Endodermal cell (in vitro differentiated cells): Measurements from ENCODE around the gene PCK2. TPM values are rescaled to one million over a fixed set of nuclear protein-coding genes. Genes with fewer than 3 reads are reported as not detected.

Experiments used
- DNase-seq: peaks from one replicate; pipeline ENCODE4 v3.0.0-alpha.2; 2017
- H3K27ac ChIP-seq: 2 replicates; pipeline ENCODE4 v1.5.1; 2013; ENCODE audit warnings: mild to moderate bottlenecking, low read depth, low read length, moderate library complexity
- H3K27me3 ChIP-seq: 2 replicates; pipeline ENCODE4 v1.6.1; 2013; ENCODE audit warnings: mild to moderate bottlenecking, low read length, moderate library complexity; ENCODE audit not compliant: insufficient read depth, control insufficient read depth, poor library complexity, severe bottlenecking
- H3K36me3 ChIP-seq: 2 replicates; pipeline ENCODE4 v1.7.0; 2013; ENCODE audit warnings: mild to moderate bottlenecking, low read length, moderate library complexity; ENCODE audit not compliant: control insufficient read depth, insufficient read depth
- H3K4me1 ChIP-seq: one replicate; pipeline ENCODE4 v1.7.0; 2013; ENCODE audit warnings: low read length; ENCODE audit not compliant: control insufficient read depth, insufficient read depth
- H3K4me3 ChIP-seq: 2 replicates; pipeline ENCODE4 v1.5.1; 2013; ENCODE audit warnings: mild to moderate bottlenecking, low read length, moderate library complexity
- H3K9ac ChIP-seq: 2 replicates; pipeline ENCODE4 v1.6.1; 2013; ENCODE audit warnings: mild to moderate bottlenecking, low read length, moderate library complexity; ENCODE audit not compliant: poor library complexity, severe bottlenecking; ENCODE audit errors: extremely low read depth
- H3K9me3 ChIP-seq: 2 replicates; pipeline ENCODE4 v1.6.1; 2013; ENCODE audit warnings: mild to moderate bottlenecking, low read length, moderate library complexity; ENCODE audit not compliant: control insufficient read depth
- H3K27ac Mint-ChIP-seq: 2 replicates; pipeline ENCODE4 v1.8.0; 2020; ENCODE audit warnings: mixed read lengths
- H3K27me3 Mint-ChIP-seq: 2 replicates; pipeline ENCODE4 v1.8.0; 2021; ENCODE audit warnings: mild to moderate bottlenecking, mixed read lengths; ENCODE audit not compliant: insufficient read depth
- H3K36me3 Mint-ChIP-seq: 2 replicates; pipeline ENCODE4 v1.8.0; 2020; ENCODE audit warnings: low read depth, mixed read lengths
- H3K4me1 Mint-ChIP-seq: 2 replicates; pipeline ENCODE4 v1.8.0; 2020; ENCODE audit warnings: mixed read lengths
- H3K4me3 Mint-ChIP-seq: 2 replicates; pipeline ENCODE4 v1.8.0; 2020; ENCODE audit warnings: mild to moderate bottlenecking, moderate library complexity, mixed read lengths
- H3K9me3 Mint-ChIP-seq: 2 replicates; pipeline ENCODE4 v1.8.0; 2020; ENCODE audit warnings: mild to moderate bottlenecking, mixed read lengths
- WGBS, 2 experiments: methylation state at CpG; one replicate each; pipeline versions ENCODE4 v1.1.5 to v1.1.7; 2013; ENCODE audit warnings: missing lambda C conversion rate in 2 of 2, mixed read lengths in 1 of 2; ENCODE audit not compliant: insufficient coverage in 1 of 2, insufficient read length in 1 of 2; 5-methylcytosine and 5-hydroxymethylcytosine counted together
- total RNA-seq, 2 donors: library from RNA; stranded (reverse); fragmentation: NEBNext Ultra II Directional in 1 of 2; extraction: Animal tissue kit (Norgen Biotek cat#: 25700) in 1 of 2; gene quantifications; 2 replicates in 1 of 2; 3 replicates in 1 of 2; pipeline ENCODE4 v1.2.1, GENCODE V29; 2021
- TF ChIP-seq, protein P1 (sequence below): fragments of 200-600 bp; sonication (generic); conservative IDR thresholded peaks from 2 replicates; pipeline ENCODE4 v1.5.0; 2021; ENCODE audit warnings: antibody characterized with exemption, mild to moderate bottlenecking

The PCK2 gene
- total RNA-seq, 2 donors from 2014 or later: 37.7 to 42.8 TPM

DNA sequence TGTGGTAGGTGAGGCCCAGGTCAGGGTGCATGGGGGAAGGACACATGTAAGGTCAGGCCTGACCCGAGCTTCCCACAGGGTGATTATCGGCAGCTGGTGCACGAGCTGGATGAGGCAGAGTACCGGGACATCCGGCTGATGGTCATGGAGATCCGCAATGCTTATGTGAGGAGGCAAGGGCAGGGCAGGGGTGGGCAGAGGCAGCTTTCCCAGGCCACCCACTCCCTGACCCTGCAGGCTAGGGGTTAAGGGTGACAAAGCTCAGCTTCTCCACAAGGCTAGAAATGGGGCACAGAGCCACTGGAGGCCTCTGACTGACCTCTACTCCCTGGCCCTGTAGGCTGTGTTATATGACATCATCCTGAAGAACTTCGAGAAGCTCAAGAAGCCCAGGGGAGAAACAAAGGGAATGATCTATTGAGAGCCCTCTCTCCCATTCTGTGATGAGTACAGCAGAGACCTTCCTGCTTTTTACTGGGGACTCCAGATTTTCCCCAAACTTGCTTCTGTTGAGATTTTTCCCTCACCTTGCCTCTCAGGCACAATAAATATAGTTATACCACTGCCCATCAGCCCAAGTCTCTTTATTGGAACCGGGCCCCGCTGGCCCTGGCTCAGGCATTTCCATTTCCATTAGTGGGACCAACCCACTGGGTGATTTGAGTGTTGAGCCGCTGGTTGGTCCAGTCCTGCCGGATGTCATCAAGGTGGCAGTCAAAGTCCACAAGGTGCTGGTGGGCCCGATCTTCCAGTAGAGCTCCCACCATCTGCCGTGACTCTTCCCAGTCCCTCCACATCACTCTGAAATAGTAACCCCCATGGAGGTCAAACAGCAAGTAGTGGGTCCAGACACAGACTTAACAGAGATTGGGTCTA lies 44.5 kb downstream of the PCK2 start:
- H3K27ac Mint-ChIP-seq: no peak overlapping the region
- TF ChIP-seq, protein P1, sequence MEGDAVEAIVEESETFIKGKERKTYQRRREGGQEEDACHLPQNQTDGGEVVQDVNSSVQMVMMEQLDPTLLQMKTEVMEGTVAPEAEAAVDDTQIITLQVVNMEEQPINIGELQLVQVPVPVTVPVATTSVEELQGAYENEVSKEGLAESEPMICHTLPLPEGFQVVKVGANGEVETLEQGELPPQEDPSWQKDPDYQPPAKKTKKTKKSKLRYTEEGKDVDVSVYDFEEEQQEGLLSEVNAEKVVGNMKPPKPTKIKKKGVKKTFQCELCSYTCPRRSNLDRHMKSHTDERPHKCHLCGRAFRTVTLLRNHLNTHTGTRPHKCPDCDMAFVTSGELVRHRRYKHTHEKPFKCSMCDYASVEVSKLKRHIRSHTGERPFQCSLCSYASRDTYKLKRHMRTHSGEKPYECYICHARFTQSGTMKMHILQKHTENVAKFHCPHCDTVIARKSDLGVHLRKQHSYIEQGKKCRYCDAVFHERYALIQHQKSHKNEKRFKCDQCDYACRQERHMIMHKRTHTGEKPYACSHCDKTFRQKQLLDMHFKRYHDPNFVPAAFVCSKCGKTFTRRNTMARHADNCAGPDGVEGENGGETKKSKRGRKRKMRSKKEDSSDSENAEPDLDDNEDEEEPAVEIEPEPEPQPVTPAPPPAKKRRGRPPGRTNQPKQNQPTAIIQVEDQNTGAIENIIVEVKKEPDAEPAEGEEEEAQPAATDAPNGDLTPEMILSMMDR: no peak

DNA sequence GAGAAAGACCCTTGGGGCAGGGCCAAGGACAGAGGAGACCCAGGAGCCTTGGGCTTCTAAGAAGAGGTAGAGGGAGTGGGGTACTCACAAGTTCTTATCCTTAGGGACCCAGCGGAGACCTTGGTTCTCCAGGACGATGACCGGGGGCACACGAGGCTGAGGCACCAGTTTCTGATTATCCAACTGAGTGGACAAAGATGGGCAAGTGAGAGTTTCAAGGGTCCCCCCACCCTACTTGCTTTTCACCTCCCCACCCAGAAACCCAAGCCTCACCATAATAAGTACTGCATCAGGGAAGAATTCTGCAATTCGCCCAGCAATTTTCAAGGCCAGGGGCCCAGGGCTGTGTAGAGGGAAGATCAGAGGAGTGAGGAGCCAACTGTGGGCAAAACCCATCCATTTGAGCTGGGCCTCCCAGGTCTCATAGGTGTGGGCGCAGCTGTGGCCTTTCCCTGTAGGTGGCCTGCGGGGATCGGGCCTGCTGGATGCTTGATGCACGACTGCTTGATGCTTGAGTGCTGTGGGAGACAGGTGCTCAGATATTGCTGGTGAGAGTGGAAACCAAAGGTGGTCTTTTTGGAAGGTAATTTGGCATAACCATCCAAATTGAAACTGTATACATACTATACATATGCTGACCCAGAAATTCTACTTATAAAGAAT lies 45.3 kb downstream of the PCK2 start:
- peaks cover 33% of the 10 kb centered on the region for H3K36me3 Mint-ChIP-seq
- H3K9me3 Mint-ChIP-seq: no peaks in the 10 kb centered on the region
- WGBS, 2 experiments: 95% methylated on average over 9 of the region's 9 CpGs; no CpG with 5 or more reads in 1 of the 2 experiments
- Histone ChIP-seq H3K27me3 (no peaks in the 10 kb centered on the region), H3K4me3 (peak overlapping the region; percentile 98), H3K9me3 (no peaks in the 10 kb centered on the region), H3K4me1 (no peaks in the 10 kb centered on the region), H3K9ac (no peak overlapping the region), H3K36me3 (peaks cover 37% of the 10 kb centered on the region), H3K27ac (no peak overlapping the region)
- TF ChIP-seq, protein P1: peak; percentile 46
- no peaks in the 10 kb centered on the region for H3K27me3 Mint-ChIP-seq
- no peak overlapping the region for H3K27ac Mint-ChIP-seq
- peak overlapping the region; percentile 99 for H3K4me3 Mint-ChIP-seq
- H3K4me1 Mint-ChIP-seq: peaks cover 20% of the 10 kb centered on the region
- DNase-seq: no peak

More for the DNA sequence above, 44.5 kb downstream of the PCK2 start:
- peaks cover 20% of the 10 kb centered on the region for H3K4me1 Mint-ChIP-seq
- Histone ChIP-seq H3K9ac (no peak overlapping the region), H3K27ac (no peak overlapping the region), H3K27me3 (no peaks in the 10 kb centered on the region), H3K9me3 (no peaks in the 10 kb centered on the region), H3K36me3 (peaks cover 29% of the 10 kb centered on the region), H3K4me3 (no peak overlapping the region), H3K4me1 (no peaks in the 10 kb centered on the region)
- no peaks in the 10 kb centered on the region for H3K27me3 Mint-ChIP-seq
- peaks cover 28% of the 10 kb centered on the region for H3K36me3 Mint-ChIP-seq
- no peak for DNase-seq
- peak overlapping the region; percentile 99 for H3K4me3 Mint-ChIP-seq
- WGBS, 2 experiments: 93 to 94% methylated on average over 8 to 13 of the region's 13 CpGs
- no peaks in the 10 kb centered on the region for H3K9me3 Mint-ChIP-seq

DNA sequence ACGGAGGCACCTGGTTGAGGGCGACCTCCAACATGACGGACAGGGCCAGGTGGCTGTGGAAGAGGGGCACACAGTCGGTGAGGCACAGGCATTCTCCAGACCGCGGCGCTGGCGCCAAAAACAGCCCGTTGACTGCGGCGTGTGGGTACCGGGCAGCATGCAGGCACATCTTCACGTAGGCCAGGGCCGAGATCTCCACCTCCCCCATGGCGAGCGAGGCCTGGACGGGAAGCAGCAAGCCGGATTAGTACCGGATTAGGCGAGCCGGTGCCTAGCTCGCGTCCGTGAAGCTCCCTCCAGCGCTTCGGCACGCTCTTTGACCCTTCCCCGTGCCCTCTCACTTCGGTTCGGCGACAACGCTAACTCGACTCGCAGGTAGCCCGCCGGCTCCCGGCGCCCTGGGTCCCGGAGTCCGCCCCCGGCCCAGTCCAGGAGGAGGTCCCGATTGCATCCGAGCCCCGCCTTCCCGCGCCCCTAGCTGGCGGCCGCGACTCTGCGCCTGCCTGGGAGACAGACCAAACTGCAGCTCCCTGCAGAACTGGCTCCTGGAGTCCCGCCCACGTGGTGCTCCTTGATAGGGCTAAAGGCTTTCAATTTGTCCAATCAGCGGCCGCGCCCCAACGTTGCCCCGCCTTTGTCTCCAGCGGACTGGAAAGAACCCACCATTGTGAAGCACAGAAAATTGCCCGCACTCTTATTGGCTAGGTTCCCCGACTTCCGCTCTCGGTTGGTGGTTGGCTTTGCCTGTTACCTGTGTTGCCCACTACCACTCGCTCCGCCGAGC lies 47.2 kb downstream of the PCK2 start, which contains the start of gene EMC9:
TSS of gene EMC9 (minus strand) at position 495 of the 784 bp plus-strand sequence. CDS start at position 208, 287 bp downstream.
- Histone ChIP-seq H3K9me3 (no peaks in the 10 kb centered on the region), H3K36me3 (peaks cover 43% of the 10 kb centered on the region), H3K4me1 (no peaks in the 10 kb centered on the region), H3K4me3 (peak within 1 kb of the TSS; percentile 98), H3K27ac (peak within 1 kb of the TSS; percentile 83), H3K27me3 (no peaks in the 10 kb centered on the region), H3K9ac (peak within 1 kb of the TSS; percentile 86)
- Mint-ChIP-seq H3K27me3 (no peaks in the 10 kb centered on the region), H3K4me1 (peaks cover 29% of the 10 kb centered on the region), H3K36me3 (peaks cover 35% of the 10 kb centered on the region), H3K27ac (peak within 1 kb of the TSS; percentile 97), H3K4me3 (peak within 1 kb of the TSS; percentile 99), H3K9me3 (no peaks in the 10 kb centered on the region)
- peak; percentile 100 for DNase-seq
- TF ChIP-seq, protein P1: peak; percentile 70
- 0% methylated on average over 50 to 65 of the region's 65 CpGs for WGBS, 2 experiments
